ENCODE measurements around the gene PLCB1.
"Not testable (repeated sequence)": the region's sequence is repeated elsewhere in the genome, so short reads cannot be mapped to it uniquely, and the experiment has no call there.

PLCB1 gene

GRCh38 chr20:8414586-8415274 lies 282.7 kb downstream of the PLCB1 start:
- no peak for DNase-seq

DNA sequence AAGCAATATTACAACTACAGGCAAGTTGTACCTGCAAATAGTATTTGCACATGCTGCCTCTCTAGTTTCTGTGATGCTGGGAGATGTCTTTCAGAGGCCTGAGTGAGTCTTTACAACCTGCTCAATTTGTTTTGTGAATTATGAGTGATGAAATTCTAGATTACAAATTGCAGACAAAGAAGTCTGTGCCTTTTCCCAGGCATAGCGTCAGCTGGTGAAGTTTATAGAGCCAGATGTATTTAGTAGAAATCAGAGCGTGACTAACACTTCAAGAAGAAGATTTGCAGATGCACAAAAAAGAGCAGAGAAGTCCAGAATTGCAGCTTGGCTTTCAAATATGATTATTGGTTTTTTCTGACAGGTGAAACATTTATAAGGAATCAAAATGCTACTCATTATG lies 289.9 kb downstream of the PLCB1 start:
- no peak for DNase-seq

DNA sequence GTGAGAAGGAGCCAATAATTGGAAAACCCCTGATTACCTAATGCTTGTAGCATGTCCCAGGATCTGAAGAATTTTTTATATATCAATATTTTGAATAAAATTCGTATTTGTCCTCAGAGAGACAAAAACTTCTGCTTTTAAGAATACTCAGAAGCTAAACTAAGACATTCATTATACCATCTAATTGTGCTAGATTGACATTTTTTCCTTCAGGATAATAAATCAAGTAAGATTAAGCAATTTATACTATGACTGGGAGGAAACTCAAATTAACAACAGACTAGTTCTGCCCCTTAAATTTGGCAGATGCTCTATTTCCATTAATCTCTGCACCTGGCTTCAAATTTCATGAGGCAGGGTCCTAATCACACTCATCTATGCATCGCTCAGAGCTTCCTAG lies 291.4 kb downstream of the PLCB1 start:
- no peak for DNase-seq

DNA sequence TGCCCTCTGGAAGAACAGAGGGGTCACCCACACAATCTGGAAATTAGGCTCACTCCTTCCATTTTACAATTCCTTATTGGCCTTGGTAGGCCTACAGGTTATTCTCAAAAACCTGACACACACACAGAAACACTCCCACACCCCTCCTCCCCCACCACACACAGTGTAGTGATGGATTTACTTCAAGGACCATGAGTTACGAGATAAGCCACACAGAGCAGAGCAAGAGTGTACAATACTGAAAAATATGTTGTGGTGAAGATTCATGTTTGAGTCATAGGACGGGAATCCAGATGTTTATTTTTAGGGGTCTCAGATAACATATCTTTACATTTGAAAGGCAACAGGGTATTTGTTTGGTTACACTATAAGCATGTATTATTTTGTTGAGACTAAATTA lies 291.9 kb downstream of the PLCB1 start:
- no peak for DNase-seq

DNA sequence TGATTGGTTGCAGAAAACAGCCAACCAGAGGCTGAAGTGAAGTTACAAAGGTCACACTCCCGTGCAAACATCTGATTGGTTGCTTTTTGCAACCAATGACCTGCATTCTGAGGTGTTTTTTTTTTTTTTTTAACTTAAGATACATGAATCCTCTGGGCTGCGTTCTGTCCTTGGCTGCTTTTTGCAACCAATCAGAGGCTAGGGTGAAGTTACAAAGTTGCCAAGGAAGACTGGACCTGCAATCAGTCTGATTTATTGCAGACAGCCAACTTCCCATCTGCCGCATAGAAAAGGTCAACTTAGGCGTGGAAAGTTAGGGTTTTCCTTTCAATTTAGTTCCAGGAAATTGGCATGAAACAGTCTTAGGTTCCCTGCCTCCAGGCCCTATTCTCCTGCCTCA lies 292.9 kb downstream of the PLCB1 start:
- no peak for DNase-seq

GRCh38 chr20:8425802-8426201 lies 293.7 kb downstream of the PLCB1 start:
- DNase-seq = no peak

DNA sequence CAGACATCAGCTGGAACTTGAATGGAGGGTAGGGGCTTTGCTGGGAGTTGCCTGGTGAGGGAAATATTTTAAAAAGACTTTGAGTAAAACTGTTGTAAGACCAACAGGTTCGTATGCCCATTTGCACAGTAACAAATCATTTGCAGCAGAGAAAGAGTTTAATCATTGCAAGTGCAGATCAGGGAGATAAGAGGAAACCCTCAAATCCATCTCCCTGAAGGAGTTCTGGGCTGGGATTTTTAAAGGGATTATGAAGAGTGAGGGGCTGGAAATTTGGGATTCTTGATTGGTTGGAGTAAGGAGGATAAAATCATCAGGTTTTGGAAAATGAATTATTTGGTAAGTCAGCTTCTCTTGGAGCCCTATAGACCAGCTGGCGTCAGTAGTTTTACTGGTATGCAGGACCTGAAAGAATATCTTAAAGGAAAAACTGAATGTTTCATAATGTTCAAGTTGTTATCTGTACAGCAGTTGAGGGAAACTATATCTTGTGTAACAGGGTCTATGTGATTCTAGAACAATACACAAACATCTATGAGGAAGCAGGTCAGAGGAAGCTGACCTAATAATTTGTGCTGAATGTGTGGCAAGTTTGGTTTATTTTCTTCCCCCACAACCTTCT lies 295.5 kb downstream of the PLCB1 start:
- no peak for DNase-seq

GRCh38 chr20:8428988-8429387 lies 296.9 kb downstream of the PLCB1 start:
- DNase-seq = no peak

DNA sequence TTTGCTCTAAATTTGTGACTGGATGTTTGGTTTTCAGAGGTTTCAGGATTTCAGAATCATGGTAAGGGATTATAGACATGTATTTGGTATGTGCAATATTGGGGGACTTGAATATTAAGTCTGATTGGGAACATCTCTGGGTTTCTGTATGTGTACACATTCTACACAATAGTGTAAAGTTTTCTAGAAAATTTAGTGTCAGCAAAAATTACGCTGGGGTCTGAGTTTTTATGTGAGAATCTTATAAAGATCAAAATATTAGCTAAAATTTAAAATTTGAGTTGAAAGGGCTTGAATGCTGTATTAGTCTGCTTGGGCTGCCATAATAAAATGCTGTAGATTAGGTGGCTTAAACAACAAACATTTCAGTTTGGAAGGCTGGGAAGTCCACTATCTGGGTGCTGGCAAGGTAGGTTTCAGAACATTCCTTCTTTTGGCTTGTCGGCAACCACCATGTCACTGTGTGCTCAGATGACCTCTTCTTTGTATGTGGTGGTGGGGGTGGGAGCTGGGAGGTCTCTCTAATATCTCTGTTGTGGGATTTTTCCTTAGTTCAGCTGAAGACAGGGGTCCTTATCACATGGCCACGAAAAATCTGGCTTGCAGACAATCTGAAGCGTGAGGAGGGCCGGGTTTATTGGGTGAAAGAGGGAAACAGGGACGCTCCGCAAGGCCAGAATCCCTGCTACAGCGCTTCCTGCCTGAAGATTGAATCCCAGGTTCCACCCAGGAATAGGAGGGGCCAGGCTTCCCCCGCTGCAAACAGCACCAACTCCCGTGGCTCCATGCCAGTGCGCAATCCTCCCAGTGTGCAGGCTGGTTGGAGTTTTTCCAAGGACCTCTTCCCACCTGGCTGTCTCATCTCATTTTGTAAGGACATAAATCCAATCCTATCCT lies 299.7 kb downstream of the PLCB1 start:
- no peak for DNase-seq

GRCh38 chr20:8432435-8433148 lies 300.5 kb downstream of the PLCB1 start:
- DNase-seq = no peak

DNA sequence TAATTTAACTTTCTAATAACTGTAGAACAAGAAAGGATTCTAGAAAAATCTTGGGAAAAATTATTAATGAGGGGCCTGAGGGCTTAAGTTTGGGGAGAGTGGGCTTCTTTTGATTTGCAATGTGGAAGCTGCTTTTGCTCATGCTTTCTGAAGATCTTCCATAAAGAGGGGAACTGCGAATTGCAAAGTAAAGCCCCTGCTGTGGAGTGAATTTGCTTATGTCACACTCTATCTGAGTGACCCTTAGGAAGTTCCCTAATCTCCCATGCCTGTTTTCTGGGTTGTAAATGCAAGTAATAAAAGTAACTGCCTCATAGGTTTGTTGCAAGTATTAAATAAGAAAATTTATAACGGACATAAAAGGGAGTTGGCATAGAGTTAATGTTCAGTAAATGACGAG lies 301.2 kb downstream of the PLCB1 start:
- no peak for DNase-seq

DNA sequence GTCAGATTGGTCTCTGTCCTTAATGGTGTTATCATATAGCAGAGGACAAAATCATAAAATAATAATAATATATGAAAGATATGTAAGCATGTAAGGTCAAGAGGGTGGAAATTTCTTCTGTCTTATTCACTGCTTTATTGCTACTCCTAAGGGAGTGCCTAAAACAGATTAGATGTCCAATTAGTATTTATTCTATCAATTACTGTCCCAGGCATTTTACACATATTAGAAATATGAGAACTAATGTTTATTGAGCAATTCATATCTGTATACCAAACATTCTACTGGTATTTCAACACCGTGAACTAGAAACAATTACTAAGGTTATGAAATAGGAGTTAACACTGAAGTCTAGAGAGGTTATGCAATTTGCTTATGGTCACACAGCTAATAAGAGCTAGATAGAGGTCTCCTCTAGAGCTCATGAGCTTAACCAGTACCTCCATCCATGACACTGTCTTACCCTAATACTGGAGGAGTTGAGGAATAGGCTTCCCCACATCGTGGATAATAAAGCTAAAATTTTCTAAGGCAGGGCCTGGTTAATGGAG lies 302.3 kb downstream of the PLCB1 start:
- DNase-seq = no peak

GRCh38 chr20:8435285-8436035 lies 303.4 kb downstream of the PLCB1 start:
- no peak for DNase-seq

- not testable (repeated sequence) for DNase-seq
These were observed 304.9 kb downstream of the PLCB1 start for GRCh38 chr20:8436938-8437337.

GRCh38 chr20:8438748-8439147 lies 306.7 kb downstream of the PLCB1 start:
- DNase-seq = no peak

DNA sequence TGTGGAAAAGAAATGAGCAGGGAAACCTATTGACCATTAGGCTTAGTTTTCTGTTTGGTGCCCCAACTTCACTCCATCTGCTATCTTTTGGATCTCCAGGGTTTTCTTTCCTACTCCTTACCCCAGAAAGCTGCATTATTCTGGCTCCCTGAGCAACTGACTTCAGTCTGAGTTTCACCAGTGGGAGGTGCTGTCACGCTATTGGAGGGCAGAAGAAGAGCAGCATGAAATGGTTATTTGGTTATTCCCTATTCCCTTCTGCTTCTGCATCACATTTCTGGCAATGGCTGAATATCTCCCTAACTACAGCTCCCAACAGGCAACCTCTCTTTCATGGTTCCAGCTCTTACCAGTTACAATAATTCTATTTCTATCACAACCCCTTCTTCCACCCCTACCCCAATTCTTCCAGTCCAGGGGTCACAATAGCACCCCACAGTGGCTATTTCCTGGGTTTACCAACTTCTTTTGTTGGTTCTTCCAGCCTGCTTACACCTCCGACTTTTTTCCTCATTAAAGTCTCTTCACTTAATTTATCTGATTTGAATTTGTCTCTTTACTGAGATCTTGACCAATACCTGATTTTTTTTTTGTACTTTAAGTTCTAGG lies 311.5 kb downstream of the PLCB1 start:
- no peak for DNase-seq

- no peak for DNase-seq
These were observed 315.4 kb downstream of the PLCB1 start for GRCh38 chr20:8447262-8448120.

DNA sequence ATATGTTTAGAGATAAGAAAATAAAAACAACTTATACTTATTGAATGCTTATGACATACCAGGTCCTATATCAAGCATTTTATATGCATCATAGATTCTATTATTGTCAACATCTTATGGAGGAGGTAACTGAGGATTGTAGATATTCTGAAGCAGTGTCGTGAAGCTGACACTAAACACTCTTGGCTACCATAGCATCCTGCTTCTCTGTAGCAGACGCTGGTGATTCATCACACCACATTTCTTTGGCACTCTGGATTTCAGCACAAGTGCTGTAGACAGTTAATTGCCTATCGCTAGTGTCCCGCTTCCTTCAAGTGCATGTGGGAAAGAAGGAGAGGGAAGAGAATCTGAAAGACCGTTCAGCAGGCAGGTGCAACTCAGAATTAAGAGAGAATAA lies 317.1 kb downstream of the PLCB1 start:
- no peak for DNase-seq

DNA sequence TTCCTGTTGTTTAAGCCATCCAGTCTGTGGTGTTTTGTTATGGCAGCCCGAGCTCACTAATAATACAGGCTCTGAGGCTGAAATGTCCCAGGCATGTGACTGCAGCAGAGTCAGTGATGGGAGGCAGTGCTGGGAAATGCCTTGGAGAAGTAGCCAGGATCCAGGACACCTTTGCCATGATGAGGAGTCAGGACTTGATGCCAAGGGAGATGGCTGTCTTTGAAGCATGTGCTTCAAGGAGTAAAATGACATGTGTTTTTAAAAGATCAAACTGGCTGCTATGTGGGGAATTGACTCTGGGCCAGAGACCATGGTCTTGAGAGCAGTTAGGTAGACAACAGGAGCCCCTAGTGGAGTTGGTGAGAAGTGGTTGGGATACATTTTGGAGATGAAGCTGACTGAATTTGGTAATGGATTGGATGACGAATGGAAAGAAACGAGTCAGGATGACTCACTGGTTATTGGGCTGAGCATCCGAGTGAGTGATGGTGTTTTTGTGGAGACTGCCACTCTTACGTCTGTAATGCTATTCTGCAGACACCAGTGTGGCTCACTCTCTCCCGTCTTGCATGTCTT lies 322.2 kb downstream of the PLCB1 start:
- no peak for DNase-seq

DNA sequence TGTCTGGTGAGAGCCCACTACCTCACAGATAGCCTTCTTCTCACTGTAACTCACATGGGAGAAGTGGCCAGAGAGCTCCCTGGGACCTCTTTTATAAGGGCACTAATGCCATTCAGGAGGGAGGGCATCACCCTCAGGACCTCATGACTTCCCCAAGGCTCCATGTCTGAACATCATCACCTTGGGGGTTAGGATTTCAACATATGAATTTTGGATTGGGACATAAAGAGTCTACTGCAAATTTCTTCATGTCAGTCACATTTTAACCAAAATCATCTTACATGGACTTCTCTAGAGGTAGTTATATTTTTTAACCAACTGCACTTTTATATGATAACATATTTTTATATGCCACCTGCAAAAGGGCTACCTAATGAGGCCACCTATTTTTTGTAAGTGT lies 324.7 kb downstream of the PLCB1 start:
- DNase-seq = no peak
